ENCODE measurements around the gene NBEAL2.

Gene NBEAL2, protein sequence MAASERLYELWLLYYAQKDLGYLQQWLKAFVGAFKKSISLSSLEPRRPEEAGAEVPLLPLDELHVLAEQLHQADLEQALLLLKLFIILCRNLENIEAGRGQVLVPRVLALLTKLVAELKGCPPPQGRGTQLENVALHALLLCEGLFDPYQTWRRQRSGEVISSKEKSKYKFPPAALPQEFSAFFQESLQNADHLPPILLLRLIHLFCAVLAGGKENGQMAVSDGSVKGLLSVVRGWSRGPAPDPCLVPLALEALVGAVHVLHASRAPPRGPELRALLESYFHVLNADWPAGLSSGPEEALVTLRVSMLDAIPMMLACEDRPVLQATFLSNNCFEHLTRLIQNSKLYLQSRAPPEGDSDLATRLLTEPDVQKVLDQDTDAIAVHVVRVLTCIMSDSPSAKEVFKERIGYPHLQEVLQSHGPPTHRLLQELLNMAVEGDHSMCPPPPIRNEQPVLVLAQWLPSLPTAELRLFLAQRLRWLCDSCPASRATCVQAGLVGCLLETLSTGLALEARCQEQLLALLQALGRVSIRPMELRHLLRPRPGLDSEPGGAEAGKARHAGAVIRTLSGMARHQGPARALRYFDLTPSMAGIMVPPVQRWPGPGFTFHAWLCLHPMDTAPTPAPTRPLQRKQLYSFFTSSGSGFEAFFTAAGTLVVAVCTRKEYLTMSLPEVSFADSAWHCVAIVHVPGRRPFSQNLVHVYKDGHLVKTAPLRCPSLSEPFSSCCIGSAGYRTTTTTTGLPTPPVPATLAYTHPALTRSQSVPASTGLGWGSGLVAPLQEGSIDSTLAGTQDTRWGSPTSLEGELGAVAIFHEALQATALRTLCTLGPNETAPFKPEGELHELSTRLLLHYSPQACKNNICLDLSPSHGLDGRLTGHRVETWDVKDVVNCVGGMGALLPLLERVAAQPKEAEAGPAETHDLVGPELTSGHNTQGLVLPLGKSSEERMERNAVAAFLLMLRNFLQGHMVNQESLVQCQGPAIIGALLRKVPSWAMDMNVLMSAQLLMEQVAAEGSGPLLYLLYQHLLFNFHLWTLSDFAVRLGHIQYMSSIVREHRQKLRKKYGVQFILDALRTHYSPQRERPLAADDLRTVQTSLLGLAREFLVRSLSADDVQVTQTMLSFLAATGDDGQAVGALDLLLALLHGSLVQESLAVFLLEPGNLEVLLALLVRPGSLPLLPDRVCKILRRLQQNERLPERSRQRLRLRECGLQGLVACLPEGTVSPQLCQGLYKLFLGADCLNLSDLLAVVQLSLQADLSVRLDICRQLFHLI (N-terminal part only)

DNA sequence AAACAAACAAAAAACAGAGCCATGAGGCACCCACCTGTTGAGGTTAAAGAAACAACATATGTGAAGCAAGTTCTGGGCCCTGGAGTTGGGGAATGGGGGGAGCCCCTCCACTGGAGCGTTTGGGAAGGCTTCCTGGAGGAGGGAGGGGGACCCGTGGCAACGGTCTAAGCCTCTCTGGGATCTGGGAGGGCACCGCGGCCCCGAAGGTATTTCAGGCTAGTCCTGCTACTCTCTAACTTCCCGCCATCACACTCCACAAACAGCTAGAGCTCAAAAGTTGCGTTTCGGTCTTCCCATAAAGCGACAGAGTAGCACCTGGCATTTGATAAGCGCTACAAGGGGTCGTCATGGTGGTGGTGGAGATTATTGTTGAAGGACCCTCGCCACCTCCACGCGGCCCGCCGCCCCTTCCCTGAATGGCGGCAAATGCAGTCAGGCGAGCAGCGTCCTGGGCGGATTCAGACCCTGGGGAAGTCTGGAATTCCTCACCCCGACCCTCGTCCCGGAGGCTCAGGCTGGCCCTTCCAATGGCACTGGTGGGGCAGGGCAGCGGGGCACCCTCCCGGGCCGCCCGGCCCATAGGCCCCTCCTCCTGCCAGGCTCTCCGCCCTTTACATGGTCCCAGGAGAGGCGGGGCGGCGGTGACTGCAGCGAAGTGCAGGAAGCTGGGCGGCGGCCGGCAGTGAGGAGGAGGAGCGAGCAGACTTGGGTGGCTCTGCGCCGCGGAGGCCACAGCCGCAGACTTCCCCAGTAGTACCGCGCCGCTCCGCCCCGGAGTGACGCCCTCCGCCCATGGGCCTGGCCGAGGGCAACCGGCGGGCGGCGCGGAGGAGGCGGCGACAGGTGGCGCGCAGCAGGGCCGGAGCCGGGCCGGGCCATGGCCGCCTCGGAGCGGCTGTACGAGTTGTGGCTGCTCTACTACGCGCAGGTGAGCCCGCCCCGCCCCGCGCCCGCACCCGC, at the start of gene NBEAL2:
Gene NBEAL2 (plus strand): TSS at position 682 of the 960 bp plus-strand sequence. CDS start 196 bp downstream, at position 878.
- peak; percentile 96 for DNase-seq (ENCODE audit: low read depth)

DNA sequence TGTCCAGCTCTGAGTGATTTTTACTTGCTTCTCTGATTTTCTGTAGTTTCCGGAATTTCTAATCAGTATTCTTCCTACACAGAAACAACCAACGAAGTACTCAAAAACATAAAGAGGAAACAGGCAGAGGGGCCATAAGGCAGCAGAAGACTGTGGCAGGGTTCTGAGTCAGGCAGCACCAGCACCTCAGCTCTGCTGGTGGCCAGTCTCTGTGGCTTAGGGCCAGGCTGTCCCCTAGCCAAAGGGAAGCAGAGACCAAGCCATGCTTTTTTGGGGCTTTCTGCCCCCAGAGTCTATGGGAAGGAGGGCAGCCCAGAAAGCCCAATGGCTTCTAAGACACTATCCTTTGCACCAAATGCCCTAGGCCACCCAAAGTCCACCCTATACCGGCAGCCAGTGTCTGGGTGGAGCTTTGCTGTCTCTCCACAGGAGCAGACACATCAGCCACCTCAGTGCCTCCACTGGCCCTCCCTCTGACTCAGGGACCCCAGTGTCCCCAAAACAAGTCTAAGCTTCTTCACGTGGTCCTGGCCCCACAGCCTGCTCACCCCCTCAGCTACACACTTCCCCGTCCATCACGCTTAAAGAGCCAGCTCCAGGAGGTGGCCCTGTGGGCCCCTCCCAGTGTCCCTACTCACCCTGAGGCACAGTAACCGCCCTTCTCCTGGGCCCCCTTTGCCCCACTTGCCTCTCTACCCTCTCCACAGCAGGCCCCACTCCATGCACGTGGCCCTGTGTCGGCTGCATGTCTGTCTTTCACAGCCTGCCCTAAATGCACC, 49.1 kb upstream of the NBEAL2 start:
- DNase-seq (ENCODE audit: low read depth), result no peak

DNA sequence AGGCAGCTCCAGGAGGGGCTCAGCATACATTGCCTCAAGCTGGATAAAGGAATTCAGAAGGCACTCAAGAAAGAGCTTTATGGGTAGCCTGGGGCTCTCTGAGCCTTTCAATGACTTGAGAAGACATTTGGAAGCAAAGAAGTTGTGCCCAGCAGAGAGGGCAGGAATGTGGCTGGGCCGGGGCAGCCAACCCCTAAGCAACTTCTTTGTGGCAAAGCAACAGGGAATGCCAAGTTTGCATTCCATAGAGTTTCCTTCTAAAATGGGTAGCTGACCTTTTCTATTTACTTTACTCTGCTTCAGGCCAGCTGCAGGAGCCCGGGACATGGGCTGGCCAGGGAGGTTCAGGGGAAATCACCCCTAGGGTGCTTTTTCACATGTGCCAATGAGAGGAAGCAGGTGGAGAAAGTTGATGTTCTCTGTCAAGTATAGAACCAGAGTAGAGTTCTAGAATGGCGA, 48.5 kb upstream of the NBEAL2 start:
- DNase-seq (ENCODE audit: low read depth), result no peak

DNA sequence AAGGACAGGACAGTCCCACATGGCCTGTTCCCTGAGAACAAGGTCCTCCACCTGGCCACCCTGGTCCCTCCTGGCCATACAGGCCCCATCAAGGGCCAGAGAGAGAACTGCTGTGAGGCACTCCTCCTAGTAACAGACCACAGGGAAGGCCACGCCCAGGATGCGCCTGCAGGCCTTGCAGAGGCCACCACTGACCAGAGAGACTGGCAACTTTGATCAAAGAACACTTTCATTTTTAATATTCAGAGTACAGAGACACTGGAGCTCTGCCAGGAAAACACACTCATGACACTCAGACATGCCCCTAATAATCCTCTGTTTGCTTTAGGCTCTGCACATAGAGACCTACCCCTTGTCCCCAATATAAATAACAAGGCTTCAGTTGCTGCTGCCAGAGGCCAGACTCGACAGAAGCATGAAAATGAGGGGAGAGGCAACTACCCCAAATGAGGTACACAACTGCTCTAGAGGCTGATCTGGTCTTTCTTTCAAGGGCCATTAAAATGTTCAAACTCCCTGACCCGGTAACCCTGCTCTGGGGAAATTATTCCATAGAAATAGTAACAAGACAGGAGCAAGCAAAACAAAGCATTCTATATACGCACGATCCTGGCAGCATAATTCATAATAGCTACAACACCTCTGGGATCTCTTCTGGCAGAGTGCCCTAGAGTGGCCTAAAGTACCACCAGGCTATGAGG, 47.7 kb upstream of the NBEAL2 start:
- no peak for DNase-seq (ENCODE audit: low read depth)

DNA sequence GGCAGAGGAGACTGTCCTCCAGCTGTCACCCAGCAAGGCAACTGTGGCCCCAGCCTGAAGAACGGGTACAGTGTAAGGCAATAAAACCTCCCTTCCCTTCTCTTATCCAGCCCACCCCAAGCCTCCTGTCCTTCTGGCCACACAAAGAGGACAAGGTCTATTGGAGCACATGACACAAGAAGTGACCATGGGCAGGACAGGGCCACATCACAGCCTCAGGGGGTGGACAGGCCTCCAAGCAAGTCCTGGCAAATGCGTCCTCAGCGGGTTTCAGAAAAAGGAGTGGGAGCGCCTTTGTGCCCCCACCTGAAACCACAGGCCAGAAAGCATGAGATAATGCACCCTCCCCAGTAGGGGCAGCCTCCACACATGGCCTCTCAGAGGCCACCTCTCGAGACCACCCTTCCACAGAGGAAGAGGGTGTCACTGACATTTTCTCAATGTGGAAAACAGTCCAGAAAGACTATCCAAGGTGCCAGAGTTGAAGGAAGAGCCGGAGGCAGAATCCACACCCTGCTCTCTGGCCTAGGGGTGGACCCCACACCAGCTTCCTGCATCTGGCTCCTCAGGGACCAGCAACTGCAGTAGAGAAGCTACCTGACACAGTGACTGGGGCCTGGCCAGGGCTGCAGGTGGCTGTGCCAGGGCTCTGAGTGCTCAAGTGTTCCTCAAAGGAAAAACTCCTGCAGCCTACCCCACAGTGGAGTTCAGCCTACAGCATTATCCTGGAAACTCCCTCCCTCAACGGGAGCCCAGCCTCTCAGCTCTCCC, 46.8 kb upstream of the NBEAL2 start:
- DNase-seq (ENCODE audit: low read depth), result no peak

DNA sequence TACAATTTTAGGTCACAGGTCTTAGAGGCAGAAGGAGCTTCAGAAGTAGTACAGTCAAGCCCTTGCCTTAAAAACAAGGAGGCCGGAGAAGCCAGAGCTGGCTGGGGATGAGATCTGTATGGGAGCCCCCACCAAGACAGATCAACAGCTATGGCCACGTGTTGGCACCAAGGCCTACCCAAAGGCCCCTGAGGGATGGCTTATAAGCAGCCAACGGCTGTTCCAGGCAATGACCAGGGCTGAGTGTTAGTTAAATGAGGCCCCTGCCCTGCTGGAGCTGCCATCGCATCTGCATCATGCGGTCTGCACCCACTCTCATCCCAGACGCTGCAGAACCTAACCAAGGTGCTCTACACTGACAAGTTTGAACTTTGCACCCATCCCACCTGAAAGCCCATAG, 46.2 kb upstream of the NBEAL2 start:
- DNase-seq (ENCODE audit: low read depth), result no peak

DNA sequence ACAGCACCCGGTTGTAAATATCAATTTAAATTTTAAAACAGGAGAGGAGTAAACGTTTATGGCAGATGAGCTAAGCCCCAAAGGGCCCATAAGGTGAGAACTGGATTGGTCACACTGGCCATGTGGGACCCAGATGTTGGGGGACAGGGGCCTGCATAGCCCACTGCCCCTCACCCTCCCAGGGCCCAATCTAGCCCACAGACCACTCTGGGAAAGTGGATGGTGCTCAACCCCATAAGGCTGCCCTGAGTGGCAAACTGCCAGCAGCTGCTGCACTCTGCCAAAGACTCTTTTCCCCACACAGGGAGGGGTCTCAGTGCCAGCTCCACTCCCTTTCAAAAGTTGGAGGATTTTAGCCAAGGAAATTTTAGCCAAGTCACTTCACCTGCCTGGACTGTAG, 45.4 kb upstream of the NBEAL2 start:
- DNase-seq (ENCODE audit: low read depth), result no peak

DNA sequence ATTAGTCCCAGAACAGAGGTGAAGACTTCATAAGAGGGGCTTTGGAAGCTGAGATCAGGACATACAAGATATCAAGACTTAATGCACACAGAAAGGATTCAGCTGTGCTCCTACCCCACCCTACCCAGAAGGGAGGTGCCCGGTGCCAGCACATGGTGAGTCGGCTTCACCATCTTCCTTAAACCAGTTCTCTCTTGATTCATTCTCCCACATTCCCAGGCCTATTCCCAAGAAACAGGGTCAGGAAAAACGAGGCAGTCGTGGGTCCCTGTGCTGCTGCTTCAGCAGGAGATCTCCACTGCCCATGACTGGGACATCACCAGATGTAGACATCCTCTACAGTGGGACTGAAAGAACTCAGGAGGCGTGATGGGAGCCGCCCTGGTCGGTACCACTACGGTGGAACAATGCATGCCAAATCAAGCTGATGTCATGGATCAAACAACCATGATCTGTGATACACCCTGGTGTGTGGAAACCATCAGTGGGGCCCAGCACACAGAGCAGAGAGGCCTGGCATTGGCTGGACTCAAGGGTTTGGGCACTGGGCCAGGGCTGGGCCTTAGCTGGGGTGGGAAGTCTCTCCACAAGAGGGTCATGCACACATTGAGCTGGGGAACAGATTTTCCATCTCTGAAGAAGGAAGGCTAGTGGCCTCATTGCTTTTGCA, 44.8 kb upstream of the NBEAL2 start:
- DNase-seq (ENCODE audit: low read depth), result no peak

DNA sequence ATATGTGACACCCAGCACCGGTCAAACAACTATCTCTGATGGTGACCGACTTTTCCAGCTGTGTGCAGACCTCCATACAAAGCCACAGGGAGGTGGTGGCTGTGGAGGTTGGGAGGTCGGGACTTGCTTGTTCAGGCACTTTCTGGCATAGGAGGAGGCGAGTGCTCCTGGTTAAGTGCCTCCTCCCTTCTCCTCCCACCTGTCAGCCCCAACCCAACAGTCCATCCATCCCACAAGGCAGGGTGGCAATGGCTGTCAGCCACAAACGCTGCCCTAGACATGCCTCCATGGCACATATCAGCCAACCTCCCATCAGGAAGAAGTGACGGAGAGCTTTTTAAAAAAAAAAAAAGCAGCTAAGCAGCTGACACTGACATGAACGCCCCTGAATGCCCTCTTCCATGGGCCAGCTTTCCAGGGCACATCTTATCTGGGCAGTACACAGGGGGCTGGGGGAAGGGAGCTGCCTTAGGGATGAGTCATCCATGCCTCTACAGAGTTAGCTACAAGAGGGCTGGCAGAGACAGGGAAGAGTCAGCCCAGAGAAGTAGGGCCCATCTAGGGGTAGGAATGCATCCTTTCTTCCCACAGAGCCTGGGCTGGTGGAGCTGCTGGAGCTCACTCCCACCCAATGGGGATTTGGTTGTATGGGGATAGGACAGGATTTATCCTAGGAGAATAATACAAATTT, 44.2 kb upstream of the NBEAL2 start:
- DNase-seq (ENCODE audit: low read depth), result no peak

DNA sequence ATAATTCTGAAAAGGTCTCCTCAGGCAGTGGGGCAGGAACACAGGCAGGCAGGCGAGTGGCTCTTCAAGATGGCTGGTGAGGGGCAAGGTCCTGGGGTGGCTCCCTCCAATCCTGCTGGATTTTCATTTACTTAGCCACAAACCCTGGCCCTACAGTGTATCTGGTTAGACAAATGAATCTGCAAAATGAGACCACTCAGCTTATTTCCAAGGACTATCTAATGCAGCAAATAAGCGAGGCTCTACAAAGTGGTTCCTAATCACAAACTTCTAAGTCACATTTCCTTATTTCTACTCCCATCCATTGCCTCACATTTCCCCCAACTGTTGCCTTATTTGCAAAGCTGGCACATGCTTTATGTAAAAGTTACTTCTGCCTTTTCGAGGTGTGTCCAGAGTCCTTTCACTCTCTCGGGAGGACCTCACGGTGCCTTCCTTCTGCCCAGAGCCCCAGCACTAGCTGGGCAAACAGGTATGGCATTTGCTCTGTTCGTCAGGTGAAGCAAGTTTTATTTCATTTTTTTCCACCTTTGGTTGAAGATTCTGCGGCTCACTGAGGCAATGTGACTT, 43.4 kb upstream of the NBEAL2 start:
- no peak for DNase-seq (ENCODE audit: low read depth)

DNA sequence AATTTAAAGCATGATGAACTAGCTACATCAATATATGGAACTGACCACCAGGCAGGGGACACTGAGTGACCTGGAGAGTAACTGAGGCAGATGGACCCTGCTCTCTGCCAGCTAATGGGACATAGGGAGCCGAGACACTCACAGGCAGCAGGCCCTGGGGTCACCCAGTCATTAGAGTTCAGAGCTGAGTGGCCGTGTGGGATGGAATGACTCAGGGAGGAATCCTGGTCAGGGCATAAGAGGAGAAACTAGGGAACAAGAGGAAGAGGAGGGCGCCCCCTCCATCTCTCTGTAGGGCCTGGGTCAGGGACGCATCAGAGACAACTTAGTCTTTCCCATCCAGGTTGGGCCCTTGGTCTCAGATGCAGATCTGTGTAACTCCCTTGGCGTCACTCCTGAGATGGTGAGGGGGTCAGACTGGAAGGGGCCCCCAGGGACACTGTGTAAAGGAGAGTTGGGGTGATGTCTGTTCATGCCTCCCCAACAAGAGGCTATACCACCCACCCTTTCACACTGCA, 42.7 kb upstream of the NBEAL2 start:
- DNase-seq (ENCODE audit: low read depth), result no peak

DNA sequence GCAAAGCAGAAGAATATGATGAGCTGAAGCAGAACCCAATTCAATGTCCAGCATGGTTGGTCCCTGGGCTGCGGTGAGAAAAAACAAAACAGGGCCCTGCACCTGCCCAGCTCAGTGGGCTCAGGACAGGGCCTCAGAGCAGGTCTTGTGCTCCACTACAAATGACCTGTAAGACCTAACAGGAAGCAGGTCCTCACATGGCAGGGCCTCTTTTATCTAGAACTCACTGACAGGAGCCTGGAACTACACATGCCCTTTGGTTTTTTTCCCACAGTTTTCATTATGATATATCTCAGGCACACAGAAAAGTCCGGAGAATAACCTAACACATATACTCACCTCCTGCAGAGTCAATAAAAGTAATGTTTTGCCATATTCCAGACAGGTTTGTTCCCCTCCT, 41.3 kb upstream of the NBEAL2 start:
- DNase-seq (ENCODE audit: low read depth), result no peak

DNA sequence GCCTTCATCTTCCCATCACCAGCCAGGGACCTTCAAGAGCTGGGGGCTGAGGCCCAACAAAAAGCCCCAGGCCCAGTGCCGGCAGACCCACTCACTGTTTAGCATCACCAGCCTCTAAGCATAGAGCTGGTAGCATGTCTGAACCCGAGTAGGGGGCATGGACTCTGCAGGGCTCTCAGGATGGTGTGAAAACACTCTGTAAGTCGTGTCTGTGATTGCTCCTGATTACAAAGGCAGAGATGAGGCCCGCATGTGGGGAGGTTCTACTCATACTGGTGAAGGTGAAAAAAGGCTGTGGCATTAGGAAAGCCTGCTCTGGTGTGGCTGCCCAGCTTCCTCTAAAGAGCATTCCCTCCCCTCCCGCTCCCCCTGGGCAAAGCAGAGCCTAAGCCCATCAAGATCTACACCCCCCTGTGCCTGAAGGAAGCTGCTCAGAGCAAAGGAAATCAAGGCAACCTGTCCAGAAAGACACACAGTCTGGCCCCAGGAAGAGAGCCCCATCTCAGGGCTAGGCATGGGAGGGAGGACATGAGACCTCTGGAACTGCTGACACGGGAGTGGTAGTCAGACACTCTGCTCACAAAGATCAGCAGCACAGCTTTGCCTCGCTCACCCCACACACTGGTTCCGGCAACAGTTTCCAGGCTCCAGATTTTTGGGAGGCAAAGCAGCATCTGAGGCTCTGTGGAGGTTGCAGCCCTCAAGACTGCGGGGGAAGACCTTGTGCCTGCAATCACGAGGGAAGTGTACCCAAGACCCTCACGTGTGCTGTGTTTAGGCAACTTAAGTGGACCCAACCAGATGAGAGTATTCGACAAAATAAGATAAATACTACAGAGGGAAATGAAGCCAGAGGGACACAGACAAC, 39.7 kb upstream of the NBEAL2 start:
- no peak for DNase-seq (ENCODE audit: low read depth)

DNA sequence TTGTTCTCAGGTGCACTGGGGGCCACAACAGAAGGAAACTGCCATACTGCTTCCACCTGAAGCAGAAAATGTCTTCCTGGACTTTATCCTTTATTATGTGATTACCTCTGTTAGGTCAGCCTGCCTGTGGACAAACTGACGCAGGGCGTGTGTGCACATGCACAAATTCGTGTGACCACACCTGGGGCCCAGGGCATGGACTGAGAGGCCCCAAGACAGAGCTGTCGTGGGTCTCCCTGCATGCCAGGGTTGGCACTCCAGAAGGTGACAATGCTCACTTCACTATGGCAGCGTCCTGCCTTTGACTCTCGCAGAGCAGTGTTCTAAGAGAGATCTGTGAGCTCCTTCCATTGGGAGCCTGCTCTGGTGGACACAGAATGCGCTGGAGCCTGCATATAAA, 37.4 kb upstream of the NBEAL2 start:
- DNase-seq (ENCODE audit: low read depth), result no peak

DNA sequence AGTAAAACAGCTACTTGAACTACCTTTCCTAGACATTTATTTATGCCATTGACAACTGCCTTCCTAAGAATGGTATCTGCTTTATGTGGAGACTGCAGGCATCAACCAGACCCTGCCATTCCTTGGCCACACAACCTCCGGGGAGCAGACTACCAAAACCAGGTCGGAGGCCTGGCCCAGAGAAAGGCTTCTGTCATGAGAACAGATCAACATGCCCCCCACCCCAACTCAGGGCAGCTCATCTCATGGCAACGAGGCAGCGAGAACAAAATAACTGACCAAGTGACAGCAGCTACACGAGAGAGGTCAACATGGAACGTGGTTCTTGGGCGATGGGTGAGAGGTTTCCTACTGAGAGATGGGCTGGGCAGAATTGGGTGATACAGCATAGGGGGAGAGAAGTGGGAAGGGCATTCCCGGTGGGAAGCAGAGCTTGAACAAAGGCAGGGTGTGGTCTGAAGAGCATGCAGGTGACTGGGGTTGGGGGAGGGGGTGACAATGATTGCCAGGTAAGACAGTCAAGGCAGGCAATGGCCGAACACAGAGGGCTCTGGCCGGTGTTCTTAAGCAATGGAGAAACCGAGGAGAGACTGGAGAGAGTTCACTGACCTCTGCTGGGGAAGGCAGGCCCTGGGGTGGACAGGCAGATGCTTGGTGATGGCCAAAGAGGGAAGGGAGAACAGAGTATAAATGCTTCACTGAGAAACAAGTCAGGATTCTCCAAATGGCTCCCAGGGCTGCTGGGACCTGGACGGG, 36.8 kb upstream of the NBEAL2 start:
- no peak for DNase-seq (ENCODE audit: low read depth)

Measured in activated T-cell treated with anti-CD3 and anti-CD28 coated beads for 48 hours (primary cell).